Measurements from ENCODE around the gene TNNT1.

DNA sequence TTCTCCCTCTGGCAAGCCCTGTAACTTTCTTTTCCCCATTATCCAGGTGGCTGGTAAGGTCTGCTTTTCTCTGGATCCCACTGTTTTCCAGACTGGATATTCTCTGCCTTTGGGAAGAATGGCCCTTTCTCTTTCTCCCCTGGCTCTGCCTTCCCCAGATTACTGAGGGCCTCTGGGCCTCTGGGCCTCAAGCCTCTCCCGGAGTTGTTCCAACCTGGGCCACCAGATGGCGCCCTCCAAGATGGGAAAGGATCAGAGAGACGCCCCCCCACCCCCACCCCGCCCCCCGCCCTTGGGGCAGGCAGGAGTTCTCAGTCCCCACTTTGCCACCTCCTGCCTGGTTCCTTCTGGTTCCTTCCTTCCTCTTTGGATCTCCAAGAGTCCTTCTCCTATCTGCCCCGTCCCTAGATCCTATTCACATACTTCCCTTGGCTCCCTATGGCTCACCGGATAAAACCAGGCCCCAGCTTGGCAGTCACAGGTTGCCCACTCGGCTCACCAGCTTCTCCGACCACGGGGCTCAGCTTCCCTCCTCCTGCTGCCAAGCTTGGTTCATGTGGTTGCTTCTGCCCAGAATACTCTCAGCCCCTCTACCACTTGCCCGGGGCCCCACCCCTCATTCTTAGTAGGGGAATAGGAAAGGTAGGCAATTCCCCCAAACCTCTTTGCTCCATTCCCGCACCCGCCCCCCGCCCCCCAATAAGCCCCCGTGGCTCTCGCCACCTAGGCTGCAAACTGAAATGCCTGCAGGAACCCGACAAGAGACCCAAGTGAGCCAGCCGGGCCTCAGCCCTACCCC, 60.3 kb downstream of the TNNT1 start:
- TF ChIP-seq CTCF (IDR thresholded peaks at IDR 0.05), result peak in 5 of 6 experiments; percentile 16 to 93 (median 52)
- no peak for TF ChIP-seq POLR2A (IDR thresholded peaks at IDR 0.05)
